PFSK-1 (cell line): Measurements from ENCODE around the gene TPK1.

Experiments used
- FOXP2 ChIP-seq: optimal IDR thresholded peaks from 2 replicates; pipeline ENCODE3; 2011; ENCODE audit warnings: borderline replicate concordance, control low read depth, inconsistent platforms; ENCODE audit not compliant: insufficient read depth; ENCODE audit errors: extremely low read length, extremely low read depth
- POLR2AphosphoS5 ChIP-seq: IDR thresholded peaks from 2 replicates; pipeline ENCODE4 v1.6.1; 2012; ENCODE audit warnings: low read depth, mild to moderate bottlenecking, control low read depth, low read length, moderate library complexity
- REST ChIP-seq, 2 experiments: IDR thresholded peaks; 2 replicates each; pipeline versions ENCODE4 v1.6.1 to v1.8.0; 2011 to 2012; ENCODE audit warnings: low read depth in 2 of 2, low read length in 2 of 2, control low read depth in 1 of 2, inconsistent platforms in 1 of 2, mild to moderate bottlenecking in 1 of 2, moderate library complexity in 1 of 2; ENCODE audit not compliant: insufficient read depth in 1 of 2
- SIN3A ChIP-seq: IDR thresholded peaks from 2 replicates; pipeline ENCODE4 v1.6.1; 2012; ENCODE audit warnings: mild to moderate bottlenecking, low read length, moderate library complexity, borderline replicate concordance; ENCODE audit not compliant: insufficient read depth
- TAF1 ChIP-seq: IDR thresholded peaks from 2 replicates; pipeline ENCODE4 v1.6.1; 2012; ENCODE audit warnings: low read length, control low read depth, borderline replicate concordance; ENCODE audit not compliant: insufficient read depth

The TPK1 gene

GRCh38 chr7:144468990-144469732, 366.7 kb downstream of the TPK1 start:
- TF ChIP-seq SIN3A (no peak), TAF1 (no peak), POLR2AphosphoS5 (no peak), FOXP2 (no peak), REST (IDR thresholded peaks at IDR 0.05; ENCODE audit: insufficient read depth in 1 of 2, low read depth in 2 of 2, low read length in 2 of 2) (no peak)

GRCh38 chr7:144459635-144460034, 376.2 kb downstream of the TPK1 start:
- TF ChIP-seq POLR2AphosphoS5 (no peak), SIN3A (no peak)

GRCh38 chr7:144455040-144455404, 380.8 kb downstream of the TPK1 start:
- TF ChIP-seq FOXP2 (no peak), POLR2AphosphoS5 (no peak), SIN3A (no peak), TAF1 (no peak), REST (IDR thresholded peaks at IDR 0.05; ENCODE audit: insufficient read depth in 1 of 2, low read depth in 2 of 2, low read length in 2 of 2) (no peak)

GRCh38 chr7:144454256-144455039, 381.4 kb downstream of the TPK1 start:
- TF ChIP-seq SIN3A (no peak), TAF1 (no peak), FOXP2 (no peak), REST (IDR thresholded peaks at IDR 0.05; ENCODE audit: insufficient read depth in 1 of 2, low read depth in 2 of 2, low read length in 2 of 2) (no peak), POLR2AphosphoS5 (no peak)

GRCh38 chr7:144452064-144452463, 383.8 kb downstream of the TPK1 start:
- TF ChIP-seq POLR2AphosphoS5 (no peak), SIN3A (no peak), FOXP2 (no peak), REST (IDR thresholded peaks at IDR 0.05; ENCODE audit: insufficient read depth in 1 of 2, low read depth in 2 of 2, low read length in 2 of 2) (no peak), TAF1 (no peak)
